Measurements from ENCODE around the gene JAKMIP3.

- TF ChIP-seq CTCF (IDR thresholded peaks at IDR 0.05) (no peak), CBX2 (IDR thresholded peaks at IDR 0.05; ENCODE audit: borderline replicate concordance, low read depth) (no peak), TP53 (CRISPR knock-in tag; IDR thresholded peaks at IDR 0.05) (no peak), POLR2A (IDR thresholded peaks at IDR 0.05; ENCODE audit: low read length) (no peak), MYC (IDR thresholded peaks at IDR 0.05; ENCODE audit: borderline replicate concordance, low read length) (no peak), HOXB5 (CRISPR knock-in tag; IDR thresholded peaks at IDR 0.05) (no peak), CHD2 (IDR thresholded peaks at IDR 0.05; ENCODE audit: low read length, partially characterized antibody) (no peak), RCOR1 (IDR thresholded peaks at IDR 0.05; ENCODE audit: low read depth, low read length) (no peak), MAZ (IDR thresholded peaks at IDR 0.05; ENCODE audit: borderline replicate concordance, low read depth, low read length) (no peak), JUNB (IDR thresholded peaks at IDR 0.05) (no peak), BCL3 (IDR thresholded peaks at IDR 0.05) (no peak)
- TF ChIP-seq, protein P1, sequence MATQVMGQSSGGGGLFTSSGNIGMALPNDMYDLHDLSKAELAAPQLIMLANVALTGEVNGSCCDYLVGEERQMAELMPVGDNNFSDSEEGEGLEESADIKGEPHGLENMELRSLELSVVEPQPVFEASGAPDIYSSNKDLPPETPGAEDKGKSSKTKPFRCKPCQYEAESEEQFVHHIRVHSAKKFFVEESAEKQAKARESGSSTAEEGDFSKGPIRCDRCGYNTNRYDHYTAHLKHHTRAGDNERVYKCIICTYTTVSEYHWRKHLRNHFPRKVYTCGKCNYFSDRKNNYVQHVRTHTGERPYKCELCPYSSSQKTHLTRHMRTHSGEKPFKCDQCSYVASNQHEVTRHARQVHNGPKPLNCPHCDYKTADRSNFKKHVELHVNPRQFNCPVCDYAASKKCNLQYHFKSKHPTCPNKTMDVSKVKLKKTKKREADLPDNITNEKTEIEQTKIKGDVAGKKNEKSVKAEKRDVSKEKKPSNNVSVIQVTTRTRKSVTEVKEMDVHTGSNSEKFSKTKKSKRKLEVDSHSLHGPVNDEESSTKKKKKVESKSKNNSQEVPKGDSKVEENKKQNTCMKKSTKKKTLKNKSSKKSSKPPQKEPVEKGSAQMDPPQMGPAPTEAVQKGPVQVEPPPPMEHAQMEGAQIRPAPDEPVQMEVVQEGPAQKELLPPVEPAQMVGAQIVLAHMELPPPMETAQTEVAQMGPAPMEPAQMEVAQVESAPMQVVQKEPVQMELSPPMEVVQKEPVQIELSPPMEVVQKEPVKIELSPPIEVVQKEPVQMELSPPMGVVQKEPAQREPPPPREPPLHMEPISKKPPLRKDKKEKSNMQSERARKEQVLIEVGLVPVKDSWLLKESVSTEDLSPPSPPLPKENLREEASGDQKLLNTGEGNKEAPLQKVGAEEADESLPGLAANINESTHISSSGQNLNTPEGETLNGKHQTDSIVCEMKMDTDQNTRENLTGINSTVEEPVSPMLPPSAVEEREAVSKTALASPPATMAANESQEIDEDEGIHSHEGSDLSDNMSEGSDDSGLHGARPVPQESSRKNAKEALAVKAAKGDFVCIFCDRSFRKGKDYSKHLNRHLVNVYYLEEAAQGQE (IDR thresholded peaks at IDR 0.05), result no peak
These were observed 49.3 kb downstream of the JAKMIP3 start for GRCh38 chr10:132114953-132115520.
